OCI-LY1 (cell line): ENCODE data around the gene CRISPLD2.

Experiments used
- H2AFZ ChIP-seq: fragments of 200-600 bp; sonication (generic), shearing (Covaris generic); 2 replicates; pipeline ENCODE4 v1.6.0; 2014; ENCODE audit warnings: antibody characterized with exemption, mild to moderate bottlenecking, low read length
- H3F3A ChIP-seq: fragments of 200-600 bp; sonication (generic), shearing (Covaris generic); 2 replicates; pipeline ENCODE4 v1.6.0; 2014; ENCODE audit warnings: mild to moderate bottlenecking, antibody characterized with exemption, low read length, moderate library complexity; ENCODE audit not compliant: insufficient read depth
- H3K27ac ChIP-seq: fragments of 200-600 bp; sonication (generic); 2 replicates; pipeline ENCODE4 v1.5.1; 2014; ENCODE audit warnings: low read length, mixed run types, mild to moderate bottlenecking, low read depth; ENCODE audit not compliant: poor library complexity, severe bottlenecking
- H3K27me3 ChIP-seq: fragments of 200-600 bp; sonication (generic); 2 replicates; pipeline ENCODE4 v1.6.0; 2014; ENCODE audit warnings: antibody characterized with exemption, mild to moderate bottlenecking, low read length, moderate library complexity; ENCODE audit not compliant: insufficient read depth
- H3K36me3 ChIP-seq: fragments of 200-600 bp; sonication (generic); 2 replicates; pipeline ENCODE4 v1.6.1; 2014; ENCODE audit warnings: mild to moderate bottlenecking, antibody characterized with exemption, low read length, moderate library complexity, mixed read lengths; ENCODE audit not compliant: insufficient read depth
- H3K4me1 ChIP-seq: fragments of 200-600 bp; sonication (generic); 2 replicates; pipeline ENCODE4 v1.5.1; 2014; ENCODE audit warnings: mild to moderate bottlenecking, low read length, moderate library complexity; ENCODE audit not compliant: insufficient read depth, severe bottlenecking
- H3K4me2 ChIP-seq: fragments of 200-600 bp; sonication (generic), shearing (Covaris generic); 2 replicates; pipeline ENCODE4 v1.6.1; 2014; ENCODE audit warnings: low read length
- H3K4me3 ChIP-seq: fragments of 200-600 bp; sonication (generic); 2 replicates; pipeline ENCODE4 v1.5.1; 2014; ENCODE audit warnings: low read length, low read depth, mild to moderate bottlenecking, mixed read lengths; ENCODE audit not compliant: poor library complexity, severe bottlenecking
- H3K79me2 ChIP-seq: fragments of 200-600 bp; shearing (Covaris generic); 2 replicates; pipeline ENCODE4 v1.6.1; 2016; ENCODE audit warnings: mixed run types, low read length, mixed read lengths; ENCODE audit not compliant: insufficient read depth
- H3K9ac ChIP-seq: fragments of 200-600 bp; sonication (generic), shearing (Covaris generic); 2 replicates; pipeline ENCODE4 v1.6.1; 2014; ENCODE audit warnings: mild to moderate bottlenecking, low read length, mixed read lengths
- H3K9me2 ChIP-seq: fragments of 200-600 bp; sonication (generic), shearing (Covaris generic); 2 replicates; pipeline ENCODE4 v1.6.1; 2014; ENCODE audit warnings: low read depth, mild to moderate bottlenecking, low read length, mixed read lengths
- H3K9me3 ChIP-seq: fragments of 200-600 bp; shearing (Covaris generic); 2 replicates; pipeline ENCODE4 v1.6.1; 2014; ENCODE audit warnings: low read length, mixed read lengths
- H4K20me1 ChIP-seq: fragments of 200-600 bp; sonication (generic), shearing (Covaris generic); 2 replicates; pipeline ENCODE4 v1.6.0; 2016; ENCODE audit warnings: mild to moderate bottlenecking, low read length; ENCODE audit not compliant: insufficient read depth
- EZH2 ChIP-seq: fragments of 200-600 bp; sonication (generic), shearing (Covaris generic); IDR thresholded peaks from 2 replicates; pipeline ENCODE4 v1.8.0; 2017; ENCODE audit warnings: borderline replicate concordance, mixed run types, mild to moderate bottlenecking, antibody characterized with exemption, low read length, moderate library complexity, mixed read lengths
- TF ChIP-seq, protein P1 (sequence below): fragments of 200-600 bp; sonication (generic), shearing (Covaris generic); IDR thresholded peaks from 2 replicates; pipeline ENCODE4 v1.5.1; 2017; ENCODE audit warnings: mild to moderate bottlenecking, antibody characterized with exemption, low read length, moderate library complexity, mixed read lengths

CRISPLD2 gene, protein sequence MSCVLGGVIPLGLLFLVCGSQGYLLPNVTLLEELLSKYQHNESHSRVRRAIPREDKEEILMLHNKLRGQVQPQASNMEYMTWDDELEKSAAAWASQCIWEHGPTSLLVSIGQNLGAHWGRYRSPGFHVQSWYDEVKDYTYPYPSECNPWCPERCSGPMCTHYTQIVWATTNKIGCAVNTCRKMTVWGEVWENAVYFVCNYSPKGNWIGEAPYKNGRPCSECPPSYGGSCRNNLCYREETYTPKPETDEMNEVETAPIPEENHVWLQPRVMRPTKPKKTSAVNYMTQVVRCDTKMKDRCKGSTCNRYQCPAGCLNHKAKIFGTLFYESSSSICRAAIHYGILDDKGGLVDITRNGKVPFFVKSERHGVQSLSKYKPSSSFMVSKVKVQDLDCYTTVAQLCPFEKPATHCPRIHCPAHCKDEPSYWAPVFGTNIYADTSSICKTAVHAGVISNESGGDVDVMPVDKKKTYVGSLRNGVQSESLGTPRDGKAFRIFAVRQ

GRCh38 chr16:84819644-84820304, at the start of gene CRISPLD2:
Gene CRISPLD2, plus strand, starts transcription at chr16:84819985. Its CDS starts 18,511 bp downstream, at chr16:84838496.
- H3F3A ChIP-seq, result no peaks in the 10 kb centered on the region
- H4K20me1 ChIP-seq, result no peaks in the 10 kb centered on the region
- H3K9me3 ChIP-seq, result no peaks in the 10 kb centered on the region
- no peaks in the 10 kb centered on the region for H3K9me2 ChIP-seq
- peaks cover 26% of the 10 kb centered on the region; the same call in 1 of the 2 replicates for H3K27me3 ChIP-seq
- TF ChIP-seq EZH2, result no peak
- TF ChIP-seq, protein P1, sequence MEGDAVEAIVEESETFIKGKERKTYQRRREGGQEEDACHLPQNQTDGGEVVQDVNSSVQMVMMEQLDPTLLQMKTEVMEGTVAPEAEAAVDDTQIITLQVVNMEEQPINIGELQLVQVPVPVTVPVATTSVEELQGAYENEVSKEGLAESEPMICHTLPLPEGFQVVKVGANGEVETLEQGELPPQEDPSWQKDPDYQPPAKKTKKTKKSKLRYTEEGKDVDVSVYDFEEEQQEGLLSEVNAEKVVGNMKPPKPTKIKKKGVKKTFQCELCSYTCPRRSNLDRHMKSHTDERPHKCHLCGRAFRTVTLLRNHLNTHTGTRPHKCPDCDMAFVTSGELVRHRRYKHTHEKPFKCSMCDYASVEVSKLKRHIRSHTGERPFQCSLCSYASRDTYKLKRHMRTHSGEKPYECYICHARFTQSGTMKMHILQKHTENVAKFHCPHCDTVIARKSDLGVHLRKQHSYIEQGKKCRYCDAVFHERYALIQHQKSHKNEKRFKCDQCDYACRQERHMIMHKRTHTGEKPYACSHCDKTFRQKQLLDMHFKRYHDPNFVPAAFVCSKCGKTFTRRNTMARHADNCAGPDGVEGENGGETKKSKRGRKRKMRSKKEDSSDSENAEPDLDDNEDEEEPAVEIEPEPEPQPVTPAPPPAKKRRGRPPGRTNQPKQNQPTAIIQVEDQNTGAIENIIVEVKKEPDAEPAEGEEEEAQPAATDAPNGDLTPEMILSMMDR, result no peak
- H3K4me3 ChIP-seq, result no peak within 1 kb of the TSS
- no peak within 1 kb of the TSS for H3K27ac ChIP-seq
- no peaks in the 10 kb centered on the region for H3K36me3 ChIP-seq
- no peak within 1 kb of the TSS for H3K9ac ChIP-seq
- no peaks in the 10 kb centered on the region for H3K79me2 ChIP-seq
- H3K4me1 ChIP-seq, result no peaks in the 10 kb centered on the region
- no peak within 1 kb of the TSS for H2AFZ ChIP-seq
- no peak within 1 kb of the TSS for H3K4me2 ChIP-seq

GRCh38 chr16:84773312-84773711, 46.5 kb upstream of the CRISPLD2 start:
- Histone ChIP-seq H3K4me1 (no peaks in the 10 kb centered on the region), H3K4me3 (no peak overlapping the region), H2AFZ (no peak overlapping the region), H3K36me3 (peaks cover 97% of the 10 kb centered on the region), H4K20me1 (no peaks in the 10 kb centered on the region), H3K27ac (no peak overlapping the region), H3K27me3 (no peaks in the 10 kb centered on the region), H3K9ac (no peak overlapping the region), H3K9me3 (no peaks in the 10 kb centered on the region), H3F3A (no peaks in the 10 kb centered on the region), H3K4me2 (no peak overlapping the region), H3K9me2 (no peaks in the 10 kb centered on the region), H3K79me2 (no peaks in the 10 kb centered on the region)
- TF ChIP-seq, protein P1, result no peak
- TF ChIP-seq EZH2, result no peak

DNA sequence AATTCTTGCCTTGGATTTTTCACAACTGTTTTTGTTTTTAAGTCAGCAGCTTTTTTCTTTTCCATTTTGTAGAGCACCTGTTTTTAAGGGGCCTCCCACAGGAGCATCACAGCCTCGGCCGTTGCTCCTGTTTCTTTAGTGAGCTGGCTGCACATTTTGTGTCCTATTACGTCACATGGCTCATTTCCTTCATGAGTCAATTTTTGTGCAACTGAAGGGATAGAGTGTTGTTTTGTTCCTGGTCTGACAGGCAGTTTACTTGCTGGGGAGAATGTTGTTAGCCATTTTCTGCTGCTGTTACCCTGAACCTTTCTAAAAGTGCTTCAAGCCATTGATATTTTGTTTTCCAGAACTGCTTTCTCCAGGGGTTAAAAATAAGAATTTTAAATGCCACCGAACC, 45.0 kb upstream of the CRISPLD2 start:
- no peak overlapping the region for H2AFZ ChIP-seq
- no peaks in the 10 kb centered on the region for H3K9me2 ChIP-seq
- peaks cover 97% of the 10 kb centered on the region for H3K36me3 ChIP-seq
- no peak overlapping the region for H3K27ac ChIP-seq
- no peak overlapping the region for H3K9ac ChIP-seq
- H4K20me1 ChIP-seq, result no peaks in the 10 kb centered on the region
- no peaks in the 10 kb centered on the region for H3K79me2 ChIP-seq
- no peaks in the 10 kb centered on the region for H3K9me3 ChIP-seq
- no peak overlapping the region for H3K4me2 ChIP-seq
- H3F3A ChIP-seq, result no peaks in the 10 kb centered on the region
- H3K27me3 ChIP-seq, result no peaks in the 10 kb centered on the region
- H3K4me3 ChIP-seq, result no peak overlapping the region
- no peak for TF ChIP-seq EZH2
- TF ChIP-seq, protein P1, result no peak
- no peaks in the 10 kb centered on the region for H3K4me1 ChIP-seq
